Mammary epithelial cell (primary cell): ENCODE results near the gene CDH4.

Experiments
- EZH2 ChIP-seq: IDR thresholded peaks from 2 replicates; pipeline ENCODE4 v1.6.1; 2012; ENCODE audit warnings: low read length, inconsistent platforms, borderline replicate concordance
- TF ChIP-seq, protein P1 (sequence below), 2 donors: IDR thresholded peaks in 1 of 2; conservative IDR thresholded peaks in 1 of 2; 2 replicates each; pipeline ENCODE4 v1.5.1; 2011 to 2012; ENCODE audit warnings: inconsistent platforms in 2 of 2, low read length in 2 of 2, mild to moderate bottlenecking in 2 of 2, control low read depth in 1 of 2, low read depth in 1 of 2; ENCODE audit not compliant: insufficient read depth in 1 of 2; ENCODE audit errors: extremely low read depth in 1 of 2

DNA sequence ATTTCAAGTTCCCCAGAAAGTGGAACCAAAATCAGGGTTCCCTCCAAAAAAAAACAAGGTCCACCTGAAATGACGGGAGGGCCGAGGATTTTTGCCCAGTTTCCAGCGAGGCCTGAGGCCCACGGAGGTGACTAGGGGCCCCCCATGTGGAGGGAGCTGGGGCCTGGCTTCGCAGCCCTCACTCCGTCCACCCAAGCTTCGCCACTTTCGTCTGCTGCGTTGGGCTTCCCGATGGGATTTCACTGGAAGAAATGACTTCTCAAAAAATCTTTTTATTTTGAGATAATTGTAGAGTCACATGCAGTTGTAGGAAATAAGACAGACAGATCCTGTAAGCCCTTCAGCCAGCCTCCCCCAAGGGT lies 605.3 kb downstream of the CDH4 start:
- TF ChIP-seq, protein P1, sequence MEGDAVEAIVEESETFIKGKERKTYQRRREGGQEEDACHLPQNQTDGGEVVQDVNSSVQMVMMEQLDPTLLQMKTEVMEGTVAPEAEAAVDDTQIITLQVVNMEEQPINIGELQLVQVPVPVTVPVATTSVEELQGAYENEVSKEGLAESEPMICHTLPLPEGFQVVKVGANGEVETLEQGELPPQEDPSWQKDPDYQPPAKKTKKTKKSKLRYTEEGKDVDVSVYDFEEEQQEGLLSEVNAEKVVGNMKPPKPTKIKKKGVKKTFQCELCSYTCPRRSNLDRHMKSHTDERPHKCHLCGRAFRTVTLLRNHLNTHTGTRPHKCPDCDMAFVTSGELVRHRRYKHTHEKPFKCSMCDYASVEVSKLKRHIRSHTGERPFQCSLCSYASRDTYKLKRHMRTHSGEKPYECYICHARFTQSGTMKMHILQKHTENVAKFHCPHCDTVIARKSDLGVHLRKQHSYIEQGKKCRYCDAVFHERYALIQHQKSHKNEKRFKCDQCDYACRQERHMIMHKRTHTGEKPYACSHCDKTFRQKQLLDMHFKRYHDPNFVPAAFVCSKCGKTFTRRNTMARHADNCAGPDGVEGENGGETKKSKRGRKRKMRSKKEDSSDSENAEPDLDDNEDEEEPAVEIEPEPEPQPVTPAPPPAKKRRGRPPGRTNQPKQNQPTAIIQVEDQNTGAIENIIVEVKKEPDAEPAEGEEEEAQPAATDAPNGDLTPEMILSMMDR (conservative IDR thresholded peaks at IDR 0.05 in 1 of 2, IDR thresholded peaks at IDR 0.05 in 1 of 2; ENCODE audit: extremely low read depth in 1 of 2, insufficient read depth in 1 of 2, low read depth in 1 of 2, low read length in 2 of 2): no peak
- TF ChIP-seq EZH2: no peak
